Cardiac muscle cell (in vitro differentiated cells and primary cell): ENCODE results near the gene KDM4D. TPM values are rescaled to one million over a fixed set of nuclear protein-coding genes. Genes with fewer than 3 reads are reported as not detected.

Experiments
- DNase-seq, 2 donors: peaks; one replicate each; pipeline versions ENCODE4 v3.0.0 to v3.0.0-alpha.2; 2010 to 2017; ENCODE audit warnings: low read depth in 1 of 2, low spot score in 1 of 2
- H3K27ac ChIP-seq: fragments of 200-600 bp; sonication (generic); 2 replicates; pipeline ENCODE4 v1.5.1; 2016
- H3K27me3 ChIP-seq: fragments of 200-600 bp; sonication (generic); 2 replicates; pipeline ENCODE4 v1.6.0; 2016; ENCODE audit warnings: control low read depth
- H3K36me3 ChIP-seq: fragments of 200-600 bp; sonication (generic); 2 replicates; pipeline ENCODE4 v1.5.1; 2016; ENCODE audit warnings: control low read depth
- H3K4me1 ChIP-seq: fragments of 200-600 bp; sonication (generic); 2 replicates; pipeline ENCODE4 v1.8.1; 2017; ENCODE audit warnings: low read depth, mild to moderate bottlenecking, mixed run types
- H3K4me3 ChIP-seq: fragments of 200-600 bp; sonication (generic); 2 replicates; pipeline ENCODE4 v1.5.1; 2016; ENCODE audit warnings: mild to moderate bottlenecking
- H3K9me3 ChIP-seq: fragments of 200-600 bp; sonication (generic); 2 replicates; pipeline ENCODE4 v1.5.1; 2017; ENCODE audit warnings: low read depth, mild to moderate bottlenecking, control low read depth
- CTCF ChIP-seq: IDR thresholded peaks from 2 replicates; pipeline ENCODE4 v1.5.1; 2012; ENCODE audit warnings: low read depth, mild to moderate bottlenecking, low read length
- polyA plus RNA-seq: library from polyadenylated mRNA; unstranded; fragments of >200 nt; fragmentation: Nextera tagmentation; extraction: Ambion mirVana; gene quantifications from 2 replicates; pipeline ENCODE4 v1.2.1, GENCODE V29; 2016
- total RNA-seq: library from RNA; depleted of rRNA; stranded (reverse); fragments of >200 nt; gene quantifications from 2 replicates; pipeline ENCODE4 v1.2.3, GENCODE V29; 2016

The KDM4D gene
- total and polyA plus RNA-seq, 2 experiments from 2014 or later: 3.3 to 3.7 TPM

DNA sequence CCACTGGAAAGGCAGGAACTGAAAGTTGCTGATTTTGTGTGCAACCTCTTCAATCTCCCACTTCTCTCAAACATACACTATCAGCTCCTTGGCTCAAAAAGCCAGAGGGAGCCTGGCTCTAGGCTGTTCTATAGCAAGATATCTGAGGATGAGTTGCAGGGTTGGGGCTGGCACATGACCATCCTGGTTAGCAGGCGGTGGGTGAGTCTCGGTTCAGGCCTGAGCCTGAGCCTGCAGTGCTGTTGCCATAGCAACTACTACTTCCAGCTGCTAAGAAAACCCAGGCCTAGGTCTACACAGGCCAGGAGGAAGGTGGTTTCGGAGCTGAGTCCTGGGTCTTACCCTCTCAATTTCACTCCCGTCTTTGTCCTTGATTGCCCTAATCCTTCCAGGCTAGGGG, 39.1 kb upstream of the KDM4D start:
- no peak for TF ChIP-seq CTCF
- Histone ChIP-seq H3K4me3 (no peak overlapping the region), H3K9me3 (no peaks in the 10 kb centered on the region), H3K27ac (no peak overlapping the region), H3K36me3 (no peaks in the 10 kb centered on the region), H3K27me3 (no peaks in the 10 kb centered on the region), H3K4me1 (no peaks in the 10 kb centered on the region)
- peak in 1 of 2 donors; percentile 39 for DNase-seq

GRCh38 chr11:94934846-94935245, 38.7 kb upstream of the KDM4D start:
- Histone ChIP-seq H3K36me3 (no peaks in the 10 kb centered on the region), H3K4me3 (no peak overlapping the region), H3K9me3 (no peaks in the 10 kb centered on the region), H3K27ac (no peak overlapping the region), H3K27me3 (no peaks in the 10 kb centered on the region), H3K4me1 (no peaks in the 10 kb centered on the region)
- no peak for TF ChIP-seq CTCF
- DNase-seq: no peak

DNA sequence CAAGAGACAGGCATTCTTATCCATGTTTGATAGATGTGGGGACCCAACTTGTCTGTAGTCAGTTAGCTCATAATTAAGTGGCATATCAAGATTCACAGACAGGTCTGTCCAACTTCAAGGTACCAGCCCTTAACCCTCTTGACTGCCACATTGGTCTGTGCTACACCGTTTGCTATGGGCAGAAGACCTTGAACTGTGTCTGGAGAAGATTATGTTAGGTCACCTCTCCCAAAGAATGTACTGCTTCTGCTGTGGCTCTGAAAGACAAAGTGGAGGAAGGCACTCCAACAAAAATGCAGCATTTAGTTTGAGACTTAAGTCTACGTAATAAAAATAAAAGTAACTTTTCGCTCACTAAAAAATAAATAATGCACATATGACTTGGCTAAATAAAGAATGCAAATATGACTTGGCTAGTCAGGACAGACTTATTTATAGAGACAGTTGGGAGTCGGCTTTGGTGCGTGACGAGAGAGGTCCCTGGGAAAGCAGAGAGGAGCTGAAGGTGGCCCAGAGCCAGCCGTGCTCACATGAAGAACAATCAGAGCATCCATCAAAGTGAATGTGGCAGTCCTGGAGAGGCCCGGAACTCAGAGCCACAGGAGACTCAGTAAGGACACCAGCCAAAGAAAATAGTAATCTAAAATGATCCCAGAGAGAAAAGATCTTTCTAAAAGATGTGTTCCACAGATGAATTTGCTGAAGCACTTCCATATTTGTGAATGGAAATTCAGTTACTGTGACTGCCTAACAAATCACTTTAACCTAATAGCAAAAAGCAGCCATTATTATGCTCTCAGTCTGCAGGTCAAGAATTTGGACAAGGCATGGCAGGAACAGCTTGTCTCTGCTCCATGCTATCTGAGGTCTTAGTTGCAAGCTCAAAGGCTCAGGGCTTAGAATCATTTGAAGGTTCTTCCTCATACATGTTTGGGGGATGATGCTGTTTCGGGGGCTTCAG, 35.1 kb upstream of the KDM4D start:
- Histone ChIP-seq H3K4me1 (no peaks in the 10 kb centered on the region), H3K9me3 (no peaks in the 10 kb centered on the region), H3K27me3 (no peaks in the 10 kb centered on the region), H3K4me3 (no peak overlapping the region), H3K36me3 (no peaks in the 10 kb centered on the region), H3K27ac (no peak overlapping the region)
- DNase-seq: peak in 1 of 2 donors; percentile 46
- no peak for TF ChIP-seq CTCF

DNA sequence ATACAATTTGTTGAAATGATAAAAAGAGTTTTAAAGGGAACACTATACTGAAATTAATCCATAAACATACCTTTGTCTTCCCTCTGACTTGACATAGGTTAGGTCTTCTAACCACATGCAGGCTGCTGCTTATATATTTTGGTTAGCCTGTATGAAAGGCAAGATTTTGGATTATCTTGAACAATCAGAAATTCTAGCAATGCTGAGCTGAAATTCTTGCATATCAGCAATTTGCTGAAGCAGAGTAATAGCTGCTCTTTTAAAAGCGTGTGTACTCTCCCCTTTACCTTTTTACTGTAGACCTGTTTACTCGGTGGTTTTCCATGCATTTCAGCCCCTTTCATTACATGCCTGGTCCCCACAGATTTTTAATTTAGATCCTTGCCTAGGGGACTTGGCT, 34.2 kb upstream of the KDM4D start:
- H3K9me3 ChIP-seq: no peaks in the 10 kb centered on the region
- no peak overlapping the region for H3K27ac ChIP-seq
- DNase-seq: no peak
- H3K4me1 ChIP-seq: no peaks in the 10 kb centered on the region
- no peak overlapping the region for H3K4me3 ChIP-seq
- TF ChIP-seq CTCF: no peak
- H3K27me3 ChIP-seq: no peaks in the 10 kb centered on the region
- no peaks in the 10 kb centered on the region for H3K36me3 ChIP-seq

DNA sequence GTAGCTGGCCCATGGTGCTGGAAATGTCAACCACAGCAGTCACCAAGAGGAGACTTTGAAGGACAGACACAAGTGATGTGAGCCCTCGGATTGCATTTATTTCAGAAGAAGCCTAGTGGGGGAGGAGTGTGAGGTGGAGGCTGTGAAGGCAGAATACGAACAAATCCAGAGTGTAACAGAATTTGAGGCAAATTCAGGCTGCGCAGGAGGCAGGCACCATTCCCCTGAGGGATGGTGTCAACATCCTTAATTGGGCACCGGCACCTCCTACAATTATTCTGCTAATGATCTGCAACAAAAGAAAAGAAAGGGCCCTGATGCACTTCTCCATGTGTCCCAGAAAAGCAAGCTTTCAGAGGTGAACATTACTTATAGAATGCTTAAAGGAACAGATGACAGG, 32.4 kb upstream of the KDM4D start:
- Histone ChIP-seq H3K36me3 (no peaks in the 10 kb centered on the region), H3K9me3 (no peaks in the 10 kb centered on the region), H3K4me1 (no peaks in the 10 kb centered on the region), H3K27ac (no peak overlapping the region), H3K4me3 (no peak overlapping the region), H3K27me3 (no peaks in the 10 kb centered on the region)
- TF ChIP-seq CTCF: no peak
- DNase-seq: no peak
